Prostate gland (tissue), 2 donors: Measurements from ENCODE around the gene C6orf47. TPM values are rescaled to one million over a fixed set of nuclear protein-coding genes. Genes with fewer than 3 reads are reported as not detected.

ENCODE experiments used
- DNase-seq: peaks from one replicate; pipeline ENCODE4 v3.0.0-alpha.2; 2019; ENCODE audit warnings: low spot score
- H3K27ac ChIP-seq, 2 donors: fragments of 200-600 bp; sonication (generic); 2 replicates each; pipeline ENCODE4 v1.5.1; 2017 to 2019
- H3K27me3 ChIP-seq: fragments of 200-600 bp; sonication (generic); replicated peaks from 2 replicates; pipeline ENCODE4 v1.5.1; 2019; ENCODE audit not compliant: insufficient read depth
- H3K36me3 ChIP-seq, 2 donors: fragments of 200-600 bp; sonication (generic); 1 replicate in 1 of 2; 2 replicates in 1 of 2; pipeline versions ENCODE4 v1.5.1 to v1.8.1; 2017 to 2019
- H3K4me1 ChIP-seq: fragments of 200-600 bp; sonication (generic); replicated peaks from 2 replicates; pipeline ENCODE4 v1.5.1; 2019
- H3K4me3 ChIP-seq, 2 donors: fragments of 200-600 bp; sonication (generic); 2 replicates each; pipeline ENCODE4 v1.5.1; 2017 to 2019
- H3K9me3 ChIP-seq: fragments of 200-600 bp; sonication (generic); 2 replicates; pipeline ENCODE4 v1.5.1; 2017
- POLR2A ChIP-seq: fragments of 450-650 bp; IDR thresholded peaks from one replicate; pipeline ENCODE4 v1.6.1; 2016; ENCODE audit warnings: antibody characterized with exemption, mild to moderate bottlenecking
- POLR2AphosphoS5 ChIP-seq: sonication (generic); formaldehyde crosslinking; IDR thresholded peaks from one replicate; pipeline ENCODE4 v1.6.1; 2017; ENCODE audit warnings: antibody characterized with exemption
- WGBS: methylation state at CpG from one replicate; pipeline ENCODE4 v1.1.5; 2018; 5-methylcytosine and 5-hydroxymethylcytosine counted together
- intact Hi-C: fragments of 100-400 bp; cut with DNase I; formaldehyde crosslinking; loops from one replicate; pipeline ENCODE4 v1.14.2; 2022
- total RNA-seq, 2 donors: library from RNA; depleted of rRNA; stranded (reverse); fragments of >200 nt; gene quantifications; one replicate each; pipeline ENCODE4 v1.1.0, GENCODE V29; 2016
- TF ChIP-seq, protein P1 (sequence below), 4 experiments: fragments of 200-600 bp in 2 of 4; fragments of 450-650 bp in 2 of 4; sonication (generic) in 2 of 4; IDR thresholded peaks; 1 replicate in 3 of 4; 2 replicates in 1 of 4; pipeline ENCODE4 v1.5.1; 2016 to 2019; ENCODE audit warnings: antibody characterized with exemption in 4 of 4, mild to moderate bottlenecking in 2 of 4, moderate library complexity in 2 of 4

Gene C6orf47
- total RNA-seq, 2 donors from 2014 or later = 25.5 to 30.1 TPM

DNA sequence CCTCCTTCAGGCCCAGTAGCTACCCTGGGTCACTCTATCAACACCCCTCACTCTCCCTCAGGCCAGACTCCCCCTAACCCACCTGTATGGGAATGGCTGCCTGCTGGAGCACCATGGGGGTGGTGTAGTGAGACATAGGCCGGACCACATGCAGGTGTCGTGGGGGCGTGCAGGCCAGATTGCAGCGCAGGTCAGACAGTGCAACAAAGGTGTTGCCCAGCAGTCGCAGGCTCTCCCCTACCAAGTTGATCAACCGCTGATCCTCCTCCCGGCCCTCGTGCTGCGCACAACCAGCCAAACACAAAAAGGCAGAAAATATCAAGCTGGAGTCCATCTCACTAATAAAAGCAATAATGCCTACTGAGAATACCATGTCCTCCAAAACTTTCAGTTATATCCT, 15.3 kb downstream of the C6orf47 start:
- H3K36me3 ChIP-seq = peaks cover 45 to 73% of the 10 kb centered on the region in 2 donors
- intact Hi-C loops = no loop called here
- no peak for DNase-seq
- TF ChIP-seq, protein P1, sequence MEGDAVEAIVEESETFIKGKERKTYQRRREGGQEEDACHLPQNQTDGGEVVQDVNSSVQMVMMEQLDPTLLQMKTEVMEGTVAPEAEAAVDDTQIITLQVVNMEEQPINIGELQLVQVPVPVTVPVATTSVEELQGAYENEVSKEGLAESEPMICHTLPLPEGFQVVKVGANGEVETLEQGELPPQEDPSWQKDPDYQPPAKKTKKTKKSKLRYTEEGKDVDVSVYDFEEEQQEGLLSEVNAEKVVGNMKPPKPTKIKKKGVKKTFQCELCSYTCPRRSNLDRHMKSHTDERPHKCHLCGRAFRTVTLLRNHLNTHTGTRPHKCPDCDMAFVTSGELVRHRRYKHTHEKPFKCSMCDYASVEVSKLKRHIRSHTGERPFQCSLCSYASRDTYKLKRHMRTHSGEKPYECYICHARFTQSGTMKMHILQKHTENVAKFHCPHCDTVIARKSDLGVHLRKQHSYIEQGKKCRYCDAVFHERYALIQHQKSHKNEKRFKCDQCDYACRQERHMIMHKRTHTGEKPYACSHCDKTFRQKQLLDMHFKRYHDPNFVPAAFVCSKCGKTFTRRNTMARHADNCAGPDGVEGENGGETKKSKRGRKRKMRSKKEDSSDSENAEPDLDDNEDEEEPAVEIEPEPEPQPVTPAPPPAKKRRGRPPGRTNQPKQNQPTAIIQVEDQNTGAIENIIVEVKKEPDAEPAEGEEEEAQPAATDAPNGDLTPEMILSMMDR (IDR thresholded peaks at IDR 0.05) = no peak
- TF ChIP-seq POLR2A = no peak
- no peak for TF ChIP-seq POLR2AphosphoS5
- no peaks in the 10 kb centered on the region for H3K4me1 ChIP-seq
- no peak overlapping the region for H3K4me3 ChIP-seq
- 97% methylated on average over 9 of the region's 9 CpGs for WGBS
- no peaks in the 10 kb centered on the region for H3K27me3 ChIP-seq
- no peaks in the 10 kb centered on the region for H3K9me3 ChIP-seq
- H3K27ac ChIP-seq = no peak overlapping the region

DNA sequence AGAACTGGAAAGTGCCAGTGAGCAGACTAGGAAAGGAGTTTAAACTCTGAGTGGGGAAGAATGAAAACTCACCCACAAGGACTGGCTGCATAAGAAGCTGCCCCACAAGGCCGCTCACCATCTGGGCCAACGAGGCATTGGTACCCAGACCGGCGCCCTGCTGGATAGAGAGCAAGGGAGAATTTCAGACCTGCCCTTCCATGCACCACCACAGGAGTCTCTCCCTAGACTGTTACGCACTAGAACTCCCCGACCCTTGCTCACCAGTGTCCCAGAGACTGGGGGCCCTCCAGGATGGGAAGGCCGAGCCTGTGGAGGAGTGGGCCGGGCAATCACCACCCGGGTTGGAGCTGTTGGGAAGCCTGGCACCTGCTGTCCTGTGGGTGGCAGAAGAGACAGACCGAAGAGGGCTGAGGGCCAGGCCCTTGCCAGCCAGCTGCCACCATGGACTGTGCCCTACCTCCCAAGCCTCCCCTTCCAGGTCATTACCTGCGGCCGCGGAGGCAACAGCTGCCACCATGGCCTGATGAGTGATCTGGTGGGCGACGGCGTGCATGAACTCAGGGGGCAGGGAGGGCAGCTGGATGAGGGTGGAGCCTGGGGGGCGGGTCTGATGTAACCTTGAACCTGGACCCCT, 16.6 kb downstream of the C6orf47 start:
- H3K4me3 ChIP-seq = no peak overlapping the region
- WGBS = 88% methylated on average over 17 of the region's 17 CpGs
- intact Hi-C loops = no loop called here
- TF ChIP-seq POLR2AphosphoS5 (no peak), POLR2A (no peak)
- TF ChIP-seq, protein P1 (IDR thresholded peaks at IDR 0.05) = no peak
- no peaks in the 10 kb centered on the region for H3K27me3 ChIP-seq
- no peaks in the 10 kb centered on the region for H3K9me3 ChIP-seq
- no peak for DNase-seq
- H3K36me3 ChIP-seq = peaks cover 45 to 78% of the 10 kb centered on the region in 2 donors
- H3K4me1 ChIP-seq = no peaks in the 10 kb centered on the region
- H3K27ac ChIP-seq = no peak overlapping the region

DNA sequence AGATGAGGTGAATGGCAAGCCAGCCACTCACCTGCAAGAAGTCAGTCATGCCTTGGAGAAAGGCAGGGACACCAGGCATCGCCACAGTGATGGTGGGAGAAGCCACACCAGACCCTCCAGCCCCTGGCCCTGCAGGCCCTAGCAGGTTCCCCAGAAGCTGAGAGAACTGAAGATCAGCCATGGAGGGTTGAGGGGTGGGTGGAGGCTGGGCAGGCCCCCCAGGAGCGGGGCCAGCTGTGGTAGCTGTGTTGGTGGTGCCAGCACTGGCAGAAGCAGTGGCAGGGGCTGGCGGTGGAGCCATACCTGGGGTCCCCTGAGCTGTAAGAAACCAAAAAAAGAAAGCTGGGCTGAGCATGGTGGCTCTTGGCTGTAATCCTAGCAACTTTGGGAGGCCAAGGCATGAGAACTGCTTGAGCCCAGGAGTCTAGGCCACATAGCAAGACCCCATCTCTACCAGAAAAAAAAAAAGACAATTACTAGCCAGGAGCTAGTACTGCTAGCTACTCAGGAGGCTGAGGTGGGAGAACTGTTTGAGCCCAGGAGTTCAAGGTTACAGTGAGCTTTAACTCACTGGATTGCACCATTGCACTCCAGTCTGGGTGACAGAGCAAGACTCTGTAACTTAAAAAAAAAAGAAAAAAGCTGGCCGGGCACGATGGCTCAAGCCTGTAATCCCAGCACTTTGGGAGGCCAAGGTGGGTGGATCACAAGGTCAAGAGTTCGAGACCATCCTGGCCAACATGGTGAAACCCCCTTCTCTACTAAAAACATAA, 17.6 kb downstream of the C6orf47 start:
- no peaks in the 10 kb centered on the region for H3K27me3 ChIP-seq
- H3K4me1 ChIP-seq = no peaks in the 10 kb centered on the region
- H3K27ac ChIP-seq = no peak overlapping the region
- no peaks in the 10 kb centered on the region for H3K9me3 ChIP-seq
- intact Hi-C loops = no loop called here
- no peak overlapping the region for H3K4me3 ChIP-seq
- H3K36me3 ChIP-seq = peaks cover 37 to 69% of the 10 kb centered on the region in 2 donors
- no peak for DNase-seq
- TF ChIP-seq POLR2A (no peak), POLR2AphosphoS5 (no peak)
- TF ChIP-seq, protein P1 (IDR thresholded peaks at IDR 0.05) = no peak
- WGBS = 91% methylated on average over 6 of the region's 6 CpGs

DNA sequence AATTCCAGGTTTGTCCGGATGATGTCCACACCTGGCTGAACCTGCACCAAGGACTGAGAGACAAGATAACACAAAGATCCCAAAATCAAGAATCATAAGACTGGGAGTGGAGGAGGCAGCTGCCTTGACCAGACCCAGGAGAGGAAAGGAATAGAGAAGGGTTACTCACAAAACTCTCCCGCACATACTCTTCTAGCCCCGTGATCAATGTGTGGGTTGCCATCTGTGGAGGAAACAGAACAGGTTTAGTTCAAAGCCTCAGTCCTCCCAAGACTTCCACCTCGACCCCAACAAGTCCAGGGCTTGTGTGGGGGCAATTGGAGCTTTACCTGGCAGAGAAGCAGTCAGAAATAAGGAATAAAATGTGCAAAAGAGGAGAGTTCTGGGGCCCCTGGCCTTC, 19.2 kb downstream of the C6orf47 start:
- H3K4me1 ChIP-seq = no peaks in the 10 kb centered on the region
- no peak for TF ChIP-seq POLR2A
- TF ChIP-seq, protein P1 (IDR thresholded peaks at IDR 0.05) = no peak
- no peak for TF ChIP-seq POLR2AphosphoS5
- H3K4me3 ChIP-seq = no peak overlapping the region
- no peaks in the 10 kb centered on the region for H3K9me3 ChIP-seq
- intact Hi-C loops = no loop called here
- H3K27me3 ChIP-seq = no peaks in the 10 kb centered on the region
- no peak for DNase-seq
- H3K27ac ChIP-seq = no peak overlapping the region
- H3K36me3 ChIP-seq = peaks cover 37 to 64% of the 10 kb centered on the region in 2 donors
- WGBS = 90% methylated on average over 4 of the region's 4 CpGs
